OCI-LY3 (cell line): ENCODE data around the gene AKAP7.

ENCODE experiments used
- EZH2phosphoT487 ChIP-seq: fragments of 200-600 bp; shearing (Covaris generic); IDR thresholded peaks from 2 replicates; pipeline ENCODE4 v1.6.1; 2018; ENCODE audit warnings: antibody characterized with exemption, mixed run types, low read depth
- TF ChIP-seq, protein P1 (sequence below): fragments of 200-600, 300-600 bp; sonication (generic); IDR thresholded peaks from 2 replicates; pipeline ENCODE4 v1.5.1; 2014; ENCODE audit warnings: antibody characterized with exemption, low read length, low read depth

DNA sequence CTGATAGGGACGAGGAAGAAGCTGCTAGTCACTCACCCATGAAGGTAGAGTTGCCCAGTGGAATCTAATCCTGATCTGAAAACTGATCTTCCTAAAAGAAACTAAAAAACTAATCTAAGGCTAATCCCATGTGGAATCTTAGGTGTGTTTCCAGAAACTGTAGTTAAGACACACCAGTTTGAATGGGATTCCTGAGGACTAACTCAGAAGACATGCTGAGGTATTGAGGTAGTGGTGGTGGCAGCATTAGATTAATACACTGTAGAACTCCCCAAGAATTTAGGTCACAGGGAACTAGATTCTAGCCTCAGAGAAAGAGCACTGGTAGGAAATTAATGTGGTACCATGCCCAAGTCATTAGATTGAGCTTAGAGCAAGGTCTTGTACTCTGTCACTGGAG, 19.6 kb upstream of the AKAP7 start:
- TF ChIP-seq, protein P1, sequence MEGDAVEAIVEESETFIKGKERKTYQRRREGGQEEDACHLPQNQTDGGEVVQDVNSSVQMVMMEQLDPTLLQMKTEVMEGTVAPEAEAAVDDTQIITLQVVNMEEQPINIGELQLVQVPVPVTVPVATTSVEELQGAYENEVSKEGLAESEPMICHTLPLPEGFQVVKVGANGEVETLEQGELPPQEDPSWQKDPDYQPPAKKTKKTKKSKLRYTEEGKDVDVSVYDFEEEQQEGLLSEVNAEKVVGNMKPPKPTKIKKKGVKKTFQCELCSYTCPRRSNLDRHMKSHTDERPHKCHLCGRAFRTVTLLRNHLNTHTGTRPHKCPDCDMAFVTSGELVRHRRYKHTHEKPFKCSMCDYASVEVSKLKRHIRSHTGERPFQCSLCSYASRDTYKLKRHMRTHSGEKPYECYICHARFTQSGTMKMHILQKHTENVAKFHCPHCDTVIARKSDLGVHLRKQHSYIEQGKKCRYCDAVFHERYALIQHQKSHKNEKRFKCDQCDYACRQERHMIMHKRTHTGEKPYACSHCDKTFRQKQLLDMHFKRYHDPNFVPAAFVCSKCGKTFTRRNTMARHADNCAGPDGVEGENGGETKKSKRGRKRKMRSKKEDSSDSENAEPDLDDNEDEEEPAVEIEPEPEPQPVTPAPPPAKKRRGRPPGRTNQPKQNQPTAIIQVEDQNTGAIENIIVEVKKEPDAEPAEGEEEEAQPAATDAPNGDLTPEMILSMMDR: no peak
- no peak for TF ChIP-seq EZH2phosphoT487
